ENCODE data around the gene RASSF3. TPM values are rescaled to one million over a fixed set of nuclear protein-coding genes. Genes with fewer than 3 reads are reported as not detected.
A peak's percentile ranks its signal among the peaks of the same experiment; 100 is the strongest.

The RASSF3 gene
- total and polyA plus RNA-seq, 2 experiments from 2014 or later: 20.6 to 39.6 TPM

GRCh38 chr12:64571411-64571810 is 38.9 kb upstream of the RASSF3 start:
- Histone ChIP-seq H3K79me2 (replicated peaks; ENCODE audit: insufficient read depth) (no peaks in the 10 kb centered on the region), H3K4me1 (ENCODE audit: insufficient read depth) (peaks cover 11% of the 10 kb centered on the region), H3K36me3 (ENCODE audit: insufficient read depth) (peaks cover 10% of the 10 kb centered on the region; the same call in 1 of the 2 replicates), H3K9me2 (ENCODE audit: insufficient read depth) (no peaks in the 10 kb centered on the region), H3K4me2 (no peak overlapping the region), H2AFZ (peak overlapping the region; percentile 52; the same call in 1 of the 2 replicates), H3K4me3 (no peak overlapping the region), H3K27me3 (ENCODE audit: insufficient read depth) (no peaks in the 10 kb centered on the region), H4K20me1 (replicated peaks; ENCODE audit: insufficient read depth) (no peaks in the 10 kb centered on the region), H3K27ac (ENCODE audit: low read depth) (no peak overlapping the region), H3F3A (replicated peaks; ENCODE audit: low read depth) (no peaks in the 10 kb centered on the region)
- peaks cover 20% of the 10 kb centered on the region for H3K9me3 Mint-ChIP-seq
- peaks cover 15% of the 10 kb centered on the region for H3K4me1 Mint-ChIP-seq
- no peak overlapping the region for H3K27ac Mint-ChIP-seq
- H3K27me3 Mint-ChIP-seq (ENCODE audit: insufficient read depth, low read depth, poor library complexity): peaks cover 10% of the 10 kb centered on the region
- TF ChIP-seq ZNF114 (CRISPR knock-in tag; IDR thresholded peaks at IDR 0.05): no peak
- no peak for TF ChIP-seq REST (IDR thresholded peaks at IDR 0.05; ENCODE audit: unreplicated experiment)
- TF ChIP-seq POLR2AphosphoS5 (IDR thresholded peaks at IDR 0.05; ENCODE audit: low read depth): no peak
- no peak for TF ChIP-seq EZH2 (IDR thresholded peaks at IDR 0.05; ENCODE audit: low read depth, unreplicated experiment)
- TF ChIP-seq ZNF331 (CRISPR knock-in tag; IDR thresholded peaks at IDR 0.05; ENCODE audit: low read depth): no peak
- no peak for TF ChIP-seq ETS1 (IDR thresholded peaks at IDR 0.05)
- no peak for TF ChIP-seq NANOG (IDR thresholded peaks at IDR 0.05; ENCODE audit: borderline replicate concordance)
- no peak for TF ChIP-seq STAT1 (IDR thresholded peaks at IDR 0.05; ENCODE audit: unreplicated experiment)
- TF ChIP-seq ZNF462 (CRISPR knock-in tag; IDR thresholded peaks at IDR 0.05): no peak
- TF ChIP-seq CREB1 (CRISPR knock-in tag; IDR thresholded peaks at IDR 0.05; ENCODE audit: low read depth): no peak
- no peak for TF ChIP-seq CTCF (conservative IDR thresholded peaks at IDR 0.05; ENCODE audit: low read depth in 2 of 2)
- no peak for TF ChIP-seq JUNB (IDR thresholded peaks at IDR 0.05; ENCODE audit: unreplicated experiment)
- TF ChIP-seq EZH2phosphoT487 (IDR thresholded peaks at IDR 0.05; ENCODE audit: unreplicated experiment): no peak
- H3K4me3 Mint-ChIP-seq: no peak overlapping the region
- peaks cover 3% of the 10 kb centered on the region; the same call in 1 of the 3 replicates for H3K36me3 Mint-ChIP-seq (ENCODE audit: low read depth)
- no peak for ATAC-seq
- DNase-seq (ENCODE audit: low spot score): no peak
